ENCODE measurements around the gene KSR2. TPM values are rescaled to one million over a fixed set of nuclear protein-coding genes. Genes with fewer than 3 reads are reported as not detected.

The KSR2 gene
- total and polyA plus RNA-seq, 2 of the 13 experiments (the other 11 are each of a cell fraction or from before 2014, with no cell fraction given): 0.02 TPM; not detected in 1

DNA sequence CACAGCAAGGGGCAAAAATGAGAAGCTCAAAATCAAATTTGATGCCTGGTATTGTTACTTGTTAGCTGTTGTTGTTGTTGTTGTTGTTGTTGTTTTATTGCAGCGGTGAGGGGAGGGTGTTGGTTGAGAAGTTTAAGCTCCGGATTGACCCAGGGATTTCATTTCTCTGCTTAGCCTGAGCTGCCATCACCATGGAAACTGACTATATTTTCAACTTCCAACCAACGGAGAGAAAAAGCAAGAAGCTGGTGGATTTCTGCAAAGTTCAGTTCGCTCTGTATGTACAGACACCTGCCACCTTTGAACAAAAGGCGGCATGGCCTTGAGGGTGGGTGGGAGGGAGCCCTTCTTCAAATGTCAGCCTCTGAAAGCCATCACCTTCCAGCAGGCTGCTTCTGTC is 412.9 kb downstream of the KSR2 start:
- no peak overlapping the region for H3K27ac ChIP-seq (ENCODE audit: extremely low read length, insufficient read depth, low read length)
- 28% methylated on average over 5 of the region's 5 CpGs for WGBS (ENCODE audit: low lambda C conversion rate)

More for the DNA sequence above, 412.9 kb downstream of the KSR2 start:
- Histone ChIP-seq H3K4me3 (replicated peaks in 1 of 3; ENCODE audit: insufficient read depth in 1 of 3, low read depth in 2 of 3, low read length in 3 of 3) (no peak overlapping the region), H3K9ac (ENCODE audit: insufficient read depth, low read depth, low read length) (no peak overlapping the region), H3K36me3 (replicated peaks in 1 of 2; ENCODE audit: control insufficient read depth in 1 of 2, insufficient read depth in 2 of 2, low read length in 2 of 2) (no peaks in the 10 kb centered on the region), H3K4me1 (ENCODE audit: insufficient read depth, low read length) (no peaks in the 10 kb centered on the region), H3K9me3 (ENCODE audit: low read length) (no peaks in the 10 kb centered on the region), H3K4me2 (ENCODE audit: low read depth, low read length) (no peak overlapping the region), H4K20me1 (ENCODE audit: insufficient read depth, low read length) (no peaks in the 10 kb centered on the region), H3K27me3 (ENCODE audit: control insufficient read depth in 1 of 2, insufficient read depth in 2 of 2, low read length in 2 of 2) (peaks cover 0 to 3% of the 10 kb centered on the region in 2 experiments; a peak in 1 of 5 replicates), H3K79me2 (ENCODE audit: insufficient read depth, low read length) (no peaks in the 10 kb centered on the region), H2AFZ (ENCODE audit: low read length) (no peak overlapping the region)
- intact Hi-C loops (cut with micrococcal nuclease; ENCODE audit: unreplicated experiment): no loop called here
- TF ChIP-seq, protein P1, sequence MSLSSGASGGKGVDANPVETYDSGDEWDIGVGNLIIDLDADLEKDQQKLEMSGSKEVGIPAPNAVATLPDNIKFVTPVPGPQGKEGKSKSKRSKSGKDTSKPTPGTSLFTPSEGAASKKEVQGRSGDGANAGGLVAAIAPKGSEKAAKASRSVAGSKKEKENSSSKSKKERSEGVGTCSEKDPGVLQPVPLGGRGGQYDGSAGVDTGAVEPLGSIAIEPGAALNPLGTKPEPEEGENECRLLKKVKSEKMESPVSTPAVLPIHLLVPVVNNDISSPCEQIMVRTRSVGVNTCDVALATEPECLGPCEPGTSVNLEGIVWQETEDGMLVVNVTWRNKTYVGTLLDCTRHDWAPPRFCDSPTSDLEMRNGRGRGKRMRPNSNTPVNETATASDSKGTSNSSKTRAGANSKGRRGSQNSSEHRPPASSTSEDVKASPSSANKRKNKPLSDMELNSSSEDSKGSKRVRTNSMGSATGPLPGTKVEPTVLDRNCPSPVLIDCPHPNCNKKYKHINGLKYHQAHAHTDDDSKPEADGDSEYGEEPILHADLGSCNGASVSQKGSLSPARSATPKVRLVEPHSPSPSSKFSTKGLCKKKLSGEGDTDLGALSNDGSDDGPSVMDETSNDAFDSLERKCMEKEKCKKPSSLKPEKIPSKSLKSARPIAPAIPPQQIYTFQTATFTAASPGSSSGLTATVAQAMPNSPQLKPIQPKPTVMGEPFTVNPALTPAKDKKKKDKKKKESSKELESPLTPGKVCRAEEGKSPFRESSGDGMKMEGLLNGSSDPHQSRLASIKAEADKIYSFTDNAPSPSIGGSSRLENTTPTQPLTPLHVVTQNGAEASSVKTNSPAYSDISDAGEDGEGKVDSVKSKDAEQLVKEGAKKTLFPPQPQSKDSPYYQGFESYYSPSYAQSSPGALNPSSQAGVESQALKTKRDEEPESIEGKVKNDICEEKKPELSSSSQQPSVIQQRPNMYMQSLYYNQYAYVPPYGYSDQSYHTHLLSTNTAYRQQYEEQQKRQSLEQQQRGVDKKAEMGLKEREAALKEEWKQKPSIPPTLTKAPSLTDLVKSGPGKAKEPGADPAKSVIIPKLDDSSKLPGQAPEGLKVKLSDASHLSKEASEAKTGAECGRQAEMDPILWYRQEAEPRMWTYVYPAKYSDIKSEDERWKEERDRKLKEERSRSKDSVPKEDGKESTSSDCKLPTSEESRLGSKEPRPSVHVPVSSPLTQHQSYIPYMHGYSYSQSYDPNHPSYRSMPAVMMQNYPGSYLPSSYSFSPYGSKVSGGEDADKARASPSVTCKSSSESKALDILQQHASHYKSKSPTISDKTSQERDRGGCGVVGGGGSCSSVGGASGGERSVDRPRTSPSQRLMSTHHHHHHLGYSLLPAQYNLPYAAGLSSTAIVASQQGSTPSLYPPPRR (CRISPR knock-in tag; IDR thresholded peaks at IDR 0.05; ENCODE audit: borderline replicate concordance): no peak
- TF ChIP-seq HNRNPL (IDR thresholded peaks at IDR 0.05; ENCODE audit: low read depth, low read length) (no peak), ISL2 (CRISPR knock-in tag; IDR thresholded peaks at IDR 0.05) (no peak), GABPA (IDR thresholded peaks at IDR 0.05; ENCODE audit: low read depth, low read length) (no peak), GABPA (CRISPR knock-in tag; IDR thresholded peaks at IDR 0.05; ENCODE audit: low read depth) (no peak), POLR2G (IDR thresholded peaks at IDR 0.05; ENCODE audit: low read depth, low read length) (no peak)
- TF ChIP-seq, protein P2, sequence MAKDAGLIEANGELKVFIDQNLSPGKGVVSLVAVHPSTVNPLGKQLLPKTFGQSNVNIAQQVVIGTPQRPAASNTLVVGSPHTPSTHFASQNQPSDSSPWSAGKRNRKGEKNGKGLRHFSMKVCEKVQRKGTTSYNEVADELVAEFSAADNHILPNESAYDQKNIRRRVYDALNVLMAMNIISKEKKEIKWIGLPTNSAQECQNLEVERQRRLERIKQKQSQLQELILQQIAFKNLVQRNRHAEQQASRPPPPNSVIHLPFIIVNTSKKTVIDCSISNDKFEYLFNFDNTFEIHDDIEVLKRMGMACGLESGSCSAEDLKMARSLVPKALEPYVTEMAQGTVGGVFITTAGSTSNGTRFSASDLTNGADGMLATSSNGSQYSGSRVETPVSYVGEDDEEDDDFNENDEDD (CRISPR knock-in tag; IDR thresholded peaks at IDR 0.05; ENCODE audit: borderline replicate concordance): no peak
- FAIRE-seq (no peak), ATAC-seq (no peak), DNase-seq (ENCODE audit: low spot score) (no peak)
- in situ Hi-C loops (cut with HindIII; ENCODE audit: extremely low pct_ligation_motif_present, low pct_unique_long_range_greater_than_20kb): no loop called here
- BruUV-seq (replicated peaks): no TSS peak
- CTCF ChIA-PET (ENCODE audit: low intra/inter-chr PET ratio, low total read pairs): no interaction called here
- POLR2A ChIA-PET: no interaction called here

All from HepG2 (cell line).